K562 (cell line): ENCODE results near the gene LIPE. TPM values are rescaled to one million over a fixed set of nuclear protein-coding genes. Genes with fewer than 3 reads are reported as not detected.

Source experiments
- ATAC-seq: fragments of 200-7000 bp; cut with Tn5 transposase; 3 replicates; pipeline ENCODE4 v1.9.1; 2020; ENCODE audit warnings: moderate library complexity
- BruUV-seq: library from RNA; stranded (reverse); fragments of 400-500 nt; replicated peaks from 2 replicates; lab custom pipeline; 2021; lab: Mats Ljungman, UMichigan
- CTCF ChIA-PET: fragments of 300-600 bp; formaldehyde crosslinking; extraction: SDS; loops from one replicate; lab custom pipeline; 2021; ENCODE audit warnings: low intra/inter-chr PET ratio; lab: Yijun Ruan, JAX
- POLR2A ChIA-PET: fragments of 300-600, 350-650 bp; sonication (Branson Sonifier 250); formaldehyde crosslinking; extraction: SDS; loops from one replicate; lab custom pipeline; 2021; ENCODE audit warnings: antibody characterized with exemption, inconsistent platforms; lab: Yijun Ruan, JAX
- DNase-seq, 4 experiments: peaks; one replicate each; pipeline versions ENCODE4 v3.0.0 to v3.0.0-alpha.2; 2011 to 2018; ENCODE audit warnings: low spot score in 3 of 4, mixed read lengths in 3 of 4; ENCODE audit errors: extremely low read depth in 1 of 4
- FAIRE-seq: peaks from 2 replicates; lab custom pipeline; 2011; peaks lifted over from hg19 to GRCh38; lab: Jason Lieb, UNC
- H2AFZ ChIP-seq: 2 replicates; pipeline ENCODE4 v1.6.0; 2011; ENCODE audit warnings: low read depth, low read length, control low read depth, inconsistent platforms
- H3K27ac ChIP-seq: fragments of 200-600 bp; 3 replicates; pipeline ENCODE4 v1.8.0; 2011; ENCODE audit warnings: low read depth, mild to moderate bottlenecking, control low read depth, inconsistent platforms, low read length, moderate library complexity, mixed read lengths; ENCODE audit errors: extremely low read depth
- H3K27me3 ChIP-seq, 2 experiments: fragments of 300-600 bp in 1 of 2; 2 replicates in 1 of 2; 3 replicates in 1 of 2; pipeline versions ENCODE4 v1.6.0 to v1.8.0; 2011; ENCODE audit warnings: inconsistent platforms in 2 of 2, low read length in 2 of 2, mild to moderate bottlenecking in 1 of 2, mixed read lengths in 1 of 2, moderate library complexity in 1 of 2; ENCODE audit not compliant: control insufficient read depth in 2 of 2, insufficient read depth in 2 of 2
- H3K36me3 ChIP-seq: fragments of 300-600 bp; 3 replicates; pipeline ENCODE4 v1.8.0; 2011; ENCODE audit warnings: mild to moderate bottlenecking, low read length, inconsistent platforms; ENCODE audit not compliant: control insufficient read depth, insufficient read depth
- H3K4me1 ChIP-seq, 2 experiments: fragments of 200-600 bp in 1 of 2; replicated peaks in 1 of 2; 2 replicates in 1 of 2; 3 replicates in 1 of 2; pipeline versions ENCODE4 v1.5.1 to v1.8.0; 2011; ENCODE audit warnings: inconsistent platforms in 2 of 2, low read length in 2 of 2, mild to moderate bottlenecking in 1 of 2, mixed read lengths in 1 of 2, moderate library complexity in 1 of 2; ENCODE audit not compliant: control insufficient read depth in 2 of 2, insufficient read depth in 2 of 2
- H3K4me2 ChIP-seq: 2 replicates; pipeline ENCODE4 v1.6.1; 2011; ENCODE audit warnings: low read length, control low read depth, inconsistent platforms, mixed read lengths; ENCODE audit not compliant: insufficient read depth
- H3K4me3 ChIP-seq: fragments of 200-600 bp; sonication (generic), shearing (Covaris generic); 2 replicates; pipeline ENCODE4 v1.5.1; 2016; ENCODE audit warnings: control low read depth, inconsistent platforms
- H3K79me2 ChIP-seq: fragments of 200-600 bp; 3 replicates; pipeline ENCODE4 v1.8.0; 2011; ENCODE audit warnings: low read length, inconsistent platforms; ENCODE audit not compliant: control insufficient read depth, insufficient read depth
- H3K9ac ChIP-seq, 2 experiments: 2 replicates each; pipeline versions ENCODE4 v1.6.0 to v1.6.1; 2011; ENCODE audit warnings: low read depth in 2 of 2, low read length in 2 of 2, control low read depth in 1 of 2, inconsistent platforms in 1 of 2, mild to moderate bottlenecking in 1 of 2, mixed read lengths in 1 of 2; ENCODE audit not compliant: insufficient read depth in 1 of 2
- H3K9me1 ChIP-seq: one replicate; pipeline ENCODE4 v1.6.0; 2011; ENCODE audit warnings: inconsistent platforms, mild to moderate bottlenecking, low read length, moderate library complexity; ENCODE audit not compliant: control insufficient read depth, insufficient read depth
- H3K9me3 ChIP-seq: replicated peaks from 2 replicates; pipeline ENCODE4 v1.5.1; 2011; ENCODE audit warnings: low read depth, low read length, inconsistent platforms; ENCODE audit not compliant: control insufficient read depth, insufficient read depth
- H4K20me1 ChIP-seq: replicated peaks from 2 replicates; pipeline ENCODE4 v1.6.1; 2011; ENCODE audit warnings: low read length, inconsistent platforms, mixed read lengths; ENCODE audit not compliant: control insufficient read depth, insufficient read depth
- ARID3A ChIP-seq: IDR thresholded peaks from 2 replicates; pipeline ENCODE4 v1.6.1; 2012; ENCODE audit warnings: low read depth, low read length, improper control_type of control experiment, borderline replicate concordance
- ATF1 ChIP-seq, 2 experiments: fragments of 450-650 bp in 1 of 2; IDR thresholded peaks; 2 replicates each; pipeline ENCODE4 v1.6.1; 2016; ENCODE audit warnings: missing compliant biosample characterization in 1 of 2, missing genetic modification characterization in 1 of 2
- BCOR ChIP-seq: fragments of 450-650 bp; IDR thresholded peaks from 2 replicates; pipeline ENCODE4 v1.6.1; 2016
- CBX2 ChIP-seq: fragments of 200-600 bp; sonication (generic); IDR thresholded peaks from one replicate; pipeline ENCODE4 v1.6.1; 2012; ENCODE audit warnings: mild to moderate bottlenecking, low read length, inconsistent platforms; ENCODE audit not compliant: insufficient read depth, poor library complexity, severe bottlenecking
- JUNB ChIP-seq: fragments of 450-650 bp; formaldehyde crosslinking; conservative IDR thresholded peaks from 2 replicates; pipeline ENCODE4 v1.4.0; 2020; ENCODE audit warnings: mild to moderate bottlenecking
- NFE2L1 ChIP-seq: fragments of 450-650 bp; IDR thresholded peaks from 2 replicates; pipeline ENCODE4 v1.6.1; 2016; ENCODE audit warnings: missing genetic modification characterization, low read depth, mild to moderate bottlenecking, missing compliant biosample characterization, moderate library complexity, borderline replicate concordance
- PHTF2 ChIP-seq: fragments of 250-450 bp; sonication (Bioruptor Pico); IDR thresholded peaks from 2 replicates; pipeline ENCODE4 v1.5.0; 2021; ENCODE audit warnings: mild to moderate bottlenecking
- RBFOX2 ChIP-seq: fragments of 200-400 bp; formaldehyde crosslinking; IDR thresholded peaks from 2 replicates; pipeline ENCODE4 v1.6.1; 2017; ENCODE audit warnings: low read depth, mild to moderate bottlenecking, low read length, moderate library complexity
- SIN3A ChIP-seq, 2 experiments: fragments of 150-350 bp in 1 of 2; IDR thresholded peaks; 2 replicates each; pipeline ENCODE4 v1.6.1; 2011 to 2016; ENCODE audit warnings: borderline replicate concordance in 2 of 2, low read depth in 2 of 2, low read length in 2 of 2, mild to moderate bottlenecking in 2 of 2, moderate library complexity in 2 of 2; ENCODE audit not compliant: control insufficient read depth in 1 of 2
- ZNF347 ChIP-seq: fragments of 450-650 bp; formaldehyde crosslinking; IDR thresholded peaks from 2 replicates; pipeline ENCODE4 v1.4.0; 2020; ENCODE audit warnings: low read depth, mild to moderate bottlenecking, moderate library complexity
- ZNF408 ChIP-seq: fragments of 250-450 bp; sonication (Bioruptor Pico); IDR thresholded peaks from 2 replicates; pipeline ENCODE4 v1.4.0; 2020; ENCODE audit warnings: low read depth, mild to moderate bottlenecking, moderate library complexity
- ZNF583 ChIP-seq: fragments of 250-450 bp; sonication (Bioruptor Pico); IDR thresholded peaks from 2 replicates; pipeline ENCODE4 v1.4.0; 2020
- ZNF740 ChIP-seq, 3 experiments: fragments of 200-800 bp in 1 of 3; sonication (Bioruptor generic) in 1 of 3; sonication (generic) in 1 of 3; formaldehyde crosslinking in 1 of 3; IDR thresholded peaks; 2 replicates each; pipeline versions ENCODE4 v1.6.1 to v1.8.0; 2016 to 2022; ENCODE audit warnings: mild to moderate bottlenecking in 2 of 3, missing compliant biosample characterization in 2 of 3, missing genetic modification characterization in 2 of 3, missing genetic modification reagents in 1 of 3
- WGBS: fragments of 100-300 bp; shearing (Covaris generic); methylation state at CpG from one replicate; pipeline ENCODE4 v1.1.6; 2016; ENCODE audit warnings: low coverage, mixed read lengths; ENCODE audit not compliant: insufficient coverage; ENCODE audit errors: missing lambda C conversion rate; 5-methylcytosine and 5-hydroxymethylcytosine counted together
- in situ Hi-C: fragments of 300-500 bp; cut with MboI; formaldehyde crosslinking; loops from 4 replicates; pipeline ENCODE4 v1.15.0; 2018; ENCODE audit warnings: inconsistent platforms, mixed read lengths
- intact Hi-C: fragments of 100-400 bp; cut with micrococcal nuclease; formaldehyde crosslinking; loops from 2 replicates; pipeline ENCODE4 v1.14.2; 2022
- polyA plus RNA-seq, 8 experiments: library from polyadenylated mRNA; depleted of rRNA in 4 of 8; stranded (reverse) in 5 of 8; unstranded in 3 of 8; fragments of >200 nt; fragmentation: Nextera tagmentation in 2 of 8; fragmentation: Illumina TruSeq in 1 of 8; extraction: Ambion mirVana in 2 of 8; extraction: Trizol in 1 of 8; gene quantifications; 2 replicates each; pipeline versions ENCODE4 v1.2.1 to v1.2.3, GENCODE V29; 2011 to 2014; ENCODE audit warnings: inconsistent platforms in 1 of 8, missing spikeins in 1 of 8
- total RNA-seq, 7 experiments: library from RNA; depleted of rRNA in 6 of 7; stranded (reverse); fragments of >200 nt in 6 of 7; fragmentation: Illumina TruSeq in 2 of 7; extraction: Trizol in 2 of 7; gene quantifications; 2 replicates each; pipeline versions ENCODE4 v1.2.1 to v1.2.3, GENCODE V29; 2011 to 2021; ENCODE audit warnings: low replicate concordance in 1 of 7
- TF ChIP-seq, protein P1 (sequence below): sonication (generic); formaldehyde crosslinking; IDR thresholded peaks from 2 replicates; pipeline ENCODE4 v1.8.0; 2022; ENCODE audit warnings: mild to moderate bottlenecking, missing genetic modification reagents, borderline replicate concordance
- TF ChIP-seq, protein P2 (sequence below), 2 experiments: IDR thresholded peaks; 2 replicates each; pipeline ENCODE4 v1.6.1; 2011; ENCODE audit warnings: borderline replicate concordance in 1 of 2, control low read depth in 1 of 2, low read depth in 1 of 2, low read length in 1 of 2, mild to moderate bottlenecking in 1 of 2, mixed read lengths in 1 of 2, moderate library complexity in 1 of 2; ENCODE audit not compliant: insufficient read depth in 1 of 2, insufficient read length in 1 of 2, poor library complexity in 1 of 2, severe bottlenecking in 1 of 2; ENCODE audit errors: extremely low read depth in 1 of 2

LIPE gene
- total and polyA plus RNA-seq, 9 of the 15 experiments (the other 6 are each of a cell fraction or from before 2014, with no cell fraction given), result 0.22 TPM; not detected in 8

DNA sequence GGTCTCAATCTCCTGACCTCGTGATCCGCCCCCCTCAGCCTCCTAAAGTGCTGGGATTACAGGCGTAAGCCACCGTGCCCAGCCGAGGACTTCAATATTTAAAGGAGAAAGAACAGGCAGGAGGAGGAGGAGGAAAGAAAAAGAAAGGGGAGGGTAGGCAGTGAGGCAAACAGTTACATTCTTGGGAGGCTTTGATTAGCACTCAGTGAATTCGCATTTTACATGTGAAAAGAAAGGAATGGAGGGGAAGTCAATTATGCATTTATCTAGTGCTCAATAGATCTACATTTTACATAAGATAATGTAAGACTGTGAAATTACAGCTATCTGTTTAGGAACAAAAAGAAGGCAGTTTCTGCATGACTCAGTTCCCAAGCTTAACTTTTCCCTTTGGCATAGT is 46.5 kb upstream of the LIPE start:
- H3K79me2 ChIP-seq, result no peaks in the 10 kb centered on the region
- H3K9me3 ChIP-seq, result no peaks in the 10 kb centered on the region
- TF ChIP-seq ZNF740 (CRISPR knock-in tag; IDR thresholded peaks at IDR 0.05), result no peak
- no peak for TF ChIP-seq ZNF740 (tag; IDR thresholded peaks at IDR 0.05)
- no peak for TF ChIP-seq ZNF583 (CRISPR knock-in tag)
- TF ChIP-seq ZNF347 (CRISPR knock-in tag), result no peak
- TF ChIP-seq BCOR, result no peak
- no peak for TF ChIP-seq CBX2
- TF ChIP-seq SIN3A (IDR thresholded peaks at IDR 0.05; ENCODE audit: borderline replicate concordance in 2 of 2, control insufficient read depth in 1 of 2, low read depth in 2 of 2, low read length in 2 of 2), result no peak
- TF ChIP-seq ATF1 (CRISPR knock-in tag; IDR thresholded peaks at IDR 0.05), result no peak
- TF ChIP-seq ATF1 (tag; IDR thresholded peaks at IDR 0.05), result no peak
- no peak for TF ChIP-seq JUNB (CRISPR knock-in tag)
- TF ChIP-seq, protein P1, sequence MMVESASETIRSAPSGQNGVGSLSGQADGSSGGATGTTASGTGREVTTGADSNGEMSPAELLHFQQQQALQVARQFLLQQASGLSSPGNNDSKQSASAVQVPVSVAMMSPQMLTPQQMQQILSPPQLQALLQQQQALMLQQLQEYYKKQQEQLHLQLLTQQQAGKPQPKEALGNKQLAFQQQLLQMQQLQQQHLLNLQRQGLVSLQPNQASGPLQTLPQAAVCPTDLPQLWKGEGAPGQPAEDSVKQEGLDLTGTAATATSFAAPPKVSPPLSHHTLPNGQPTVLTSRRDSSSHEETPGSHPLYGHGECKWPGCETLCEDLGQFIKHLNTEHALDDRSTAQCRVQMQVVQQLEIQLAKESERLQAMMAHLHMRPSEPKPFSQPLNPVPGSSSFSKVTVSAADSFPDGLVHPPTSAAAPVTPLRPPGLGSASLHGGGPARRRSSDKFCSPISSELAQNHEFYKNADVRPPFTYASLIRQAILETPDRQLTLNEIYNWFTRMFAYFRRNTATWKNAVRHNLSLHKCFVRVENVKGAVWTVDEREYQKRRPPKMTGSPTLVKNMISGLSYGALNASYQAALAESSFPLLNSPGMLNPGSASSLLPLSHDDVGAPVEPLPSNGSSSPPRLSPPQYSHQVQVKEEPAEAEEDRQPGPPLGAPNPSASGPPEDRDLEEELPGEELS (CRISPR knock-in tag), result no peak
- no peak for TF ChIP-seq RBFOX2
- no peak for TF ChIP-seq PHTF2
- TF ChIP-seq ARID3A, result no peak
- no peak for TF ChIP-seq ZNF408 (CRISPR knock-in tag)
- TF ChIP-seq, protein P2, sequence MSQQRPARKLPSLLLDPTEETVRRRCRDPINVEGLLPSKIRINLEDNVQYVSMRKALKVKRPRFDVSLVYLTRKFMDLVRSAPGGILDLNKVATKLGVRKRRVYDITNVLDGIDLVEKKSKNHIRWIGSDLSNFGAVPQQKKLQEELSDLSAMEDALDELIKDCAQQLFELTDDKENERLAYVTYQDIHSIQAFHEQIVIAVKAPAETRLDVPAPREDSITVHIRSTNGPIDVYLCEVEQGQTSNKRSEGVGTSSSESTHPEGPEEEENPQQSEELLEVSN (IDR thresholded peaks at IDR 0.05; ENCODE audit: borderline replicate concordance in 1 of 2, extremely low read depth in 1 of 2, insufficient read depth in 1 of 2, insufficient read length in 1 of 2, low read depth in 1 of 2, low read length in 1 of 2, poor library complexity in 1 of 2, severe bottlenecking in 1 of 2), result no peak
- no peak for TF ChIP-seq NFE2L1
- no peak for DNase-seq
- H3K36me3 ChIP-seq, result no peaks in the 10 kb centered on the region
- ATAC-seq, result no peak
- no peaks in the 10 kb centered on the region for H4K20me1 ChIP-seq
- H3K9ac ChIP-seq, result no peak overlapping the region
- WGBS, result 4% methylated on average over 4 of the region's 6 CpGs
- no peak overlapping the region for H2AFZ ChIP-seq
- no peak for FAIRE-seq
- H3K9me1 ChIP-seq, result no peaks in the 10 kb centered on the region
- peaks cover 13 to 18% of the 10 kb centered on the region in 2 experiments; a peak in 3 of 5 replicates for H3K27me3 ChIP-seq
- H3K4me2 ChIP-seq, result no peak overlapping the region
- no TSS peak for BruUV-seq
- ChIA-PET CTCF (no interaction called here), POLR2A (interaction anchor here (0.6 to 1.3 kb wide), 2 partner anchors 14 to 23 kb away, joined by 3 to 4 read pairs; no protein-coding TSS in a partner anchor)
- intact Hi-C loops, result no loop called here
- in situ Hi-C loops, result no loop called here
- no peak overlapping the region for H3K27ac ChIP-seq
- H3K4me1 ChIP-seq, result no peaks in the 10 kb centered on the region
- no peak overlapping the region for H3K4me3 ChIP-seq
